ENCODE data around the gene NXN.
"Not testable (repeated sequence)": the region's sequence is repeated elsewhere in the genome, so short reads cannot be mapped to it uniquely, and the experiment has no call there.

Gene NXN

GRCh38 chr17:773467-774312, 205.9 kb downstream of the NXN start:
- no peaks in the 10 kb centered on the region for H3K9me3 Mint-ChIP-seq
- no peak overlapping the region for H3K4me3 Mint-ChIP-seq
- no peaks in the 10 kb centered on the region for H3K27me3 Mint-ChIP-seq
- peaks cover 25% of the 10 kb centered on the region for H3K36me3 Mint-ChIP-seq
- H3K27ac Mint-ChIP-seq = peak overlapping the region; percentile 12
- H3K4me1 Mint-ChIP-seq = peaks cover 10% of the 10 kb centered on the region

- Mint-ChIP-seq H3K27ac (no peak overlapping the region), H3K9me3 (no peaks in the 10 kb centered on the region), H3K36me3 (peaks cover 27% of the 10 kb centered on the region)
Measured at GRCh38 chr17:773016-773415, 206.6 kb downstream of the NXN start.

GRCh38 chr17:767076-767475, 212.5 kb downstream of the NXN start:
- H3K9me3 Mint-ChIP-seq = no peaks in the 10 kb centered on the region
- H3K4me1 Mint-ChIP-seq = no peaks in the 10 kb centered on the region
- no peak overlapping the region for H3K27ac Mint-ChIP-seq
- H3K27me3 Mint-ChIP-seq = no peaks in the 10 kb centered on the region
- H3K4me3 Mint-ChIP-seq = no peak overlapping the region
- peaks cover 28% of the 10 kb centered on the region for H3K36me3 Mint-ChIP-seq

More at GRCh38 chr17:773016-773415, 206.6 kb downstream of the NXN start:
- no peak overlapping the region for H3K4me3 Mint-ChIP-seq
- peaks cover 7% of the 10 kb centered on the region for H3K4me1 Mint-ChIP-seq
- H3K27me3 Mint-ChIP-seq = no peaks in the 10 kb centered on the region

GRCh38 chr17:760371-760770, 219.2 kb downstream of the NXN start:
- H3K9me3 Mint-ChIP-seq = no peaks in the 10 kb centered on the region
- H3K27ac Mint-ChIP-seq = no peak overlapping the region
- H3K4me1 Mint-ChIP-seq = no peaks in the 10 kb centered on the region
- H3K36me3 Mint-ChIP-seq = peaks cover 10% of the 10 kb centered on the region
- H3K27me3 Mint-ChIP-seq = no peaks in the 10 kb centered on the region
- H3K4me3 Mint-ChIP-seq = no peak overlapping the region

GRCh38 chr17:759964-760363, 219.6 kb downstream of the NXN start:
- no peak overlapping the region for H3K4me3 Mint-ChIP-seq
- no peaks in the 10 kb centered on the region for H3K27me3 Mint-ChIP-seq
- no peaks in the 10 kb centered on the region for H3K4me1 Mint-ChIP-seq
- H3K27ac Mint-ChIP-seq = no peak overlapping the region
- H3K9me3 Mint-ChIP-seq = no peaks in the 10 kb centered on the region
- peaks cover 6% of the 10 kb centered on the region for H3K36me3 Mint-ChIP-seq

GRCh38 chr17:756010-756567, 223.5 kb downstream of the NXN start:
- not testable (repeated sequence) for H3K36me3 Mint-ChIP-seq, H3K27ac Mint-ChIP-seq, H3K4me3 Mint-ChIP-seq

GRCh38 chr17:755319-755961, 224.1 kb downstream of the NXN start:
- peaks cover 17% of the 10 kb centered on the region for H3K4me1 Mint-ChIP-seq
- H3K27ac Mint-ChIP-seq, H3K4me3 Mint-ChIP-seq, H3K27me3 Mint-ChIP-seq, H3K9me3 Mint-ChIP-seq, H3K36me3 Mint-ChIP-seq: not testable (repeated sequence)

More at GRCh38 chr17:756010-756567, 223.5 kb downstream of the NXN start:
- not testable (repeated sequence) for H3K9me3 Mint-ChIP-seq, H3K27me3 Mint-ChIP-seq
- peaks cover 10% of the 10 kb centered on the region for H3K4me1 Mint-ChIP-seq

- Mint-ChIP-seq H3K27ac (peak overlapping the region; percentile 65), H3K4me1 (peaks cover 32% of the 10 kb centered on the region), H3K36me3 (peaks cover 6% of the 10 kb centered on the region), H3K9me3 (no peaks in the 10 kb centered on the region), H3K4me3 (peak overlapping the region; percentile 49), H3K27me3 (no peaks in the 10 kb centered on the region)
Measured at GRCh38 chr17:753418-753817, 226.2 kb downstream of the NXN start.

- Mint-ChIP-seq H3K4me1 (peaks cover 39% of the 10 kb centered on the region), H3K9me3 (no peaks in the 10 kb centered on the region), H3K4me3 (peak overlapping the region; percentile 98), H3K27me3 (no peaks in the 10 kb centered on the region), H3K27ac (peak overlapping the region; percentile 97), H3K36me3 (peaks cover 13% of the 10 kb centered on the region)
Measured at GRCh38 chr17:752620-753219, 226.9 kb downstream of the NXN start.

GRCh38 chr17:752002-752619, 227.5 kb downstream of the NXN start, which contains the start of gene GEMIN4:
GEMIN4 (minus strand) TSS chr17:752264; CDS start chr17:752142, 122 bp downstream.
- Mint-ChIP-seq H3K4me1 (peaks cover 39% of the 10 kb centered on the region), H3K27me3 (no peaks in the 10 kb centered on the region), H3K9me3 (no peaks in the 10 kb centered on the region), H3K27ac (peak within 1 kb of the TSS; percentile 98), H3K4me3 (peak within 1 kb of the TSS; percentile 98), H3K36me3 (peaks cover 12% of the 10 kb centered on the region)

- Mint-ChIP-seq H3K36me3 (peaks cover 11% of the 10 kb centered on the region), H3K4me3 (peak overlapping the region; percentile 98), H3K4me1 (peaks cover 39% of the 10 kb centered on the region), H3K27me3 (no peaks in the 10 kb centered on the region), H3K9me3 (no peaks in the 10 kb centered on the region), H3K27ac (peak overlapping the region; percentile 98)
Measured at GRCh38 chr17:751269-752001, 228.1 kb downstream of the NXN start.

GRCh38 chr17:750431-751037, 229.0 kb downstream of the NXN start:
- Mint-ChIP-seq H3K27me3 (no peaks in the 10 kb centered on the region), H3K4me3 (peak overlapping the region; percentile 98), H3K4me1 (peaks cover 39% of the 10 kb centered on the region), H3K9me3 (no peaks in the 10 kb centered on the region), H3K36me3 (peaks cover 13% of the 10 kb centered on the region), H3K27ac (peak overlapping the region; percentile 85)

- Mint-ChIP-seq H3K27ac (peak overlapping the region; percentile 66), H3K4me3 (peak overlapping the region; percentile 98), H3K36me3 (peaks cover 14% of the 10 kb centered on the region), H3K4me1 (peaks cover 41% of the 10 kb centered on the region)
- not testable (repeated sequence) for H3K27me3 Mint-ChIP-seq, H3K9me3 Mint-ChIP-seq
Measured at GRCh38 chr17:749359-749758, 230.2 kb downstream of the NXN start.
